ENCODE results near the gene PRDX4. TPM values are rescaled to one million over a fixed set of nuclear protein-coding genes. Genes with fewer than 3 reads are reported as not detected.

The PRDX4 gene
- total and polyA plus RNA-seq, 10 of the 15 experiments (the other 5 are each of a cell fraction or from before 2014, with no cell fraction given), result 11.1 to 121 (median 59.1) TPM

DNA sequence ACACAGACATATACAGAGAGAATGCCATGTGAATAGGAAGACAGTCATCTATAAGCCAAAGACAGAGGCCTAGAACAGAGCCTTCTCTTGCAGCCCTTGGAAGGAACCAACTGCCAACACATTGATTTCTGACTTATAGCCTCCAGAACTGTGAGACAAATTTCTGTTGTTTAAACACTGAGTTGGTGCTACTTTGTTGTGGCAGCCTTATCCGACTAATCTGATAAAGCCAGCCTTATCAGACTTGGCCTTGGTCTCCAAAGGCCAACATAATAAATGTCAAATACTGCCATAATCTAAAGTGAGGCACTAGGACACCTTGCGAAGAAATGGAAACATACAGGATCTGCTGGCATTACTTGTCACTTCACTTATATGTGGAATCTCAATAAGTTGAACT lies 24.3 kb upstream of the PRDX4 start:
- no peak for FAIRE-seq
- CTCF ChIA-PET, result no interaction called here

More for the DNA sequence above, 24.3 kb upstream of the PRDX4 start:
- SMC1A ChIA-PET (ENCODE audit: uncharacterized antibody, unreplicated experiment), result no interaction called here
- TF ChIP-seq PAX5 (IDR thresholded peaks at IDR 0.05; ENCODE audit: borderline replicate concordance, low read depth, low read length) (no peak), MYC (IDR thresholded peaks at IDR 0.05; ENCODE audit: insufficient read depth, insufficient read length, insufficient replicate concordance, low read length, severe bottlenecking) (no peak), SIX5 (IDR thresholded peaks at IDR 0.05; ENCODE audit: low read depth, low read length, severe bottlenecking) (no peak), BCL11A (IDR thresholded peaks at IDR 0.05; ENCODE audit: low read depth, low read length) (no peak), CBX5 (IDR thresholded peaks at IDR 0.05; ENCODE audit: low read depth) (no peak), TAF1 (IDR thresholded peaks at IDR 0.05; ENCODE audit: borderline replicate concordance, low read depth, low read length) (no peak), RELA (IDR thresholded peaks at IDR 0.05; ENCODE audit: borderline replicate concordance, partially characterized antibody) (no peak), SIN3A (IDR thresholded peaks at IDR 0.05; ENCODE audit: low read depth, low read length) (no peak), IRF4 (IDR thresholded peaks at IDR 0.05; ENCODE audit: low read depth, low read length) (no peak), HDGF (IDR thresholded peaks at IDR 0.05) (no peak), POU2F2 (IDR thresholded peaks at IDR 0.05; ENCODE audit: borderline replicate concordance, low read depth, low read length) (no peak), NR2F1 (conservative IDR thresholded peaks at IDR 0.05) (no peak), E2F8 (IDR thresholded peaks at IDR 0.05; ENCODE audit: low read depth, partially characterized antibody) (no peak), EP300 (IDR thresholded peaks at IDR 0.05; ENCODE audit: borderline replicate concordance in 1 of 2, control insufficient read depth in 1 of 2, low read depth in 2 of 2, low read length in 2 of 2) (no peak), KAT2A (conservative IDR thresholded peaks at IDR 0.05; ENCODE audit: control insufficient read depth, low read depth, low read length) (no peak)
- RAD21 ChIA-PET (ENCODE audit: unreplicated experiment), result no interaction called here
- no peaks in the 10 kb centered on the region for H4K20me1 ChIP-seq (ENCODE audit: control insufficient read depth, insufficient read depth)
- H3K79me2 ChIP-seq (ENCODE audit: control insufficient read depth, insufficient read depth, low read length), result no peaks in the 10 kb centered on the region
- no peaks in the 10 kb centered on the region for H3K9me3 ChIP-seq (replicated peaks; ENCODE audit: control insufficient read depth, insufficient read depth, low read length)
- intact Hi-C loops (cut with micrococcal nuclease; ENCODE audit: unreplicated experiment) (no loop called here), in situ Hi-C loops (cut with MboI) (no loop called here)
- POLR2A ChIA-PET, result no interaction called here
- no peaks in the 10 kb centered on the region for H3K4me1 ChIP-seq (ENCODE audit: control insufficient read depth, insufficient read depth, low read length)
- no TSS peak for BruUV-seq (replicated peaks)
- no peak overlapping the region for H3K27ac ChIP-seq (ENCODE audit: control insufficient read depth, insufficient read depth)
- DNase-seq (ENCODE audit: low read depth, low spot score) (no peak), ATAC-seq (no peak)
- no peaks in the 10 kb centered on the region for H3K27me3 ChIP-seq (replicated peaks in 1 of 2; ENCODE audit: control insufficient read depth in 2 of 2, insufficient read depth in 2 of 2, low read length in 1 of 2)
- no peak overlapping the region for H3K9ac ChIP-seq (ENCODE audit: control insufficient read depth, insufficient read depth, low read length)
- no peak overlapping the region for H2AFZ ChIP-seq (ENCODE audit: control insufficient read depth, low read depth, low read length)
- WGBS (ENCODE audit: insufficient coverage, insufficient replicate concordance, low lambda C conversion rate, missing lambda C conversion rate), result 53% methylated on average over 2 of the region's 2 CpGs
- H3K4me2 ChIP-seq (ENCODE audit: control insufficient read depth, insufficient read depth), result no peak overlapping the region
- H3K36me3 ChIP-seq (ENCODE audit: control insufficient read depth in 2 of 2, insufficient read depth in 2 of 2, low read length in 1 of 2), result no peaks in the 10 kb centered on the region
- no peak overlapping the region for H3K4me3 ChIP-seq

Data from GM12878 (cell line).